GM12878 (cell line): Measurements from ENCODE around the gene SYNDIG1. TPM values are rescaled to one million over a fixed set of nuclear protein-coding genes. Genes with fewer than 3 reads are reported as not detected.

ENCODE experiments used
- ATAC-seq: fragments of 200-7000 bp; cut with Tn5 transposase; 3 replicates; pipeline ENCODE4 v1.9.1; 2020; ENCODE audit warnings: mild to moderate bottlenecking, moderate library complexity
- BruUV-seq: library from RNA; stranded (reverse); fragments of 400-500 nt; replicated peaks from 2 replicates; lab custom pipeline; 2021; lab: Mats Ljungman, UMichigan
- CTCF ChIA-PET: fragments of 300-600 bp; sonication (Branson Sonifier 250); formaldehyde crosslinking; extraction: SDS; loops from one replicate; lab custom pipeline; 2021; ENCODE audit warnings: inconsistent platforms; lab: Yijun Ruan, JAX
- POLR2A ChIA-PET: fragments of 350-600 bp; formaldehyde crosslinking; extraction: SDS; loops from one replicate; lab custom pipeline; 2021; ENCODE audit warnings: inconsistent platforms; lab: Charles Lee
- RAD21 ChIA-PET: fragments of 300-600 bp; sonication (Branson Sonifier 250); formaldehyde crosslinking; loops from one replicate; lab custom pipeline; 2023; ENCODE audit warnings: antibody characterized with exemption; ENCODE audit not compliant: unreplicated experiment; lab: Charles Lee
- SMC1A ChIA-PET: fragments of 300-600 bp; sonication (Branson Sonifier 250); formaldehyde crosslinking; loops from one replicate; lab custom pipeline; 2023; ENCODE audit not compliant: unreplicated experiment, uncharacterized antibody; lab: Charles Lee
- DNase-seq: peaks from one replicate; pipeline ENCODE4 v3.0.0-alpha.2; 2011; ENCODE audit warnings: low read depth, low spot score
- FAIRE-seq: peaks from 3 replicates; lab custom pipeline; 2011; peaks lifted over from hg19 to GRCh38; lab: Jason Lieb, UNC
- H2AFZ ChIP-seq: 2 replicates; pipeline ENCODE4 v1.6.0; 2011; ENCODE audit warnings: low read depth, low read length, control low read depth; ENCODE audit not compliant: control insufficient read depth
- H3K27ac ChIP-seq: 2 replicates; pipeline ENCODE4 v1.5.1; 2011; ENCODE audit warnings: control low read depth; ENCODE audit not compliant: control insufficient read depth, insufficient read depth
- H3K27me3 ChIP-seq, 2 experiments: replicated peaks in 1 of 2; 2 replicates each; pipeline versions ENCODE4 v1.6.0 to v1.6.1; 2011; ENCODE audit warnings: low read length in 1 of 2; ENCODE audit not compliant: control insufficient read depth in 2 of 2, insufficient read depth in 2 of 2
- H3K36me3 ChIP-seq, 2 experiments: 2 replicates each; pipeline ENCODE4 v1.5.1; 2011; ENCODE audit warnings: low read length in 1 of 2; ENCODE audit not compliant: control insufficient read depth in 2 of 2, insufficient read depth in 2 of 2
- H3K4me1 ChIP-seq: 2 replicates; pipeline ENCODE4 v1.6.1; 2011; ENCODE audit warnings: mild to moderate bottlenecking, low read length, moderate library complexity, mixed read lengths; ENCODE audit not compliant: control insufficient read depth, insufficient read depth
- H3K4me2 ChIP-seq: 2 replicates; pipeline ENCODE4 v1.6.0; 2011; ENCODE audit warnings: control low read depth; ENCODE audit not compliant: control insufficient read depth, insufficient read depth
- H3K4me3 ChIP-seq: fragments of 200-600 bp; sonication (generic); 2 replicates; pipeline ENCODE4 v1.5.1; 2016
- H3K79me2 ChIP-seq: 2 replicates; pipeline ENCODE4 v1.6.0; 2011; ENCODE audit warnings: low read length; ENCODE audit not compliant: control insufficient read depth, insufficient read depth
- H3K9ac ChIP-seq: 2 replicates; pipeline ENCODE4 v1.8.0; 2011; ENCODE audit warnings: low read length, control low read depth, mixed read lengths; ENCODE audit not compliant: control insufficient read depth, insufficient read depth
- H3K9me3 ChIP-seq: replicated peaks from 3 replicates; pipeline ENCODE4 v1.5.1; 2011; ENCODE audit warnings: mild to moderate bottlenecking, low read length; ENCODE audit not compliant: control insufficient read depth, insufficient read depth
- H4K20me1 ChIP-seq: 2 replicates; pipeline ENCODE4 v1.6.0; 2011; ENCODE audit not compliant: control insufficient read depth, insufficient read depth
- CREB1 ChIP-seq: IDR thresholded peaks from 2 replicates; pipeline ENCODE4 v1.6.1; 2012; ENCODE audit warnings: low read depth, mild to moderate bottlenecking, inconsistent platforms
- RELA ChIP-seq: fragments of 450-650 bp; IDR thresholded peaks from 2 replicates; pipeline ENCODE4 v1.8.0; 2014; ENCODE audit warnings: borderline replicate concordance; ENCODE audit not compliant: partially characterized antibody
- RELB ChIP-seq: fragments of 450-650 bp; IDR thresholded peaks from 2 replicates; pipeline ENCODE4 v1.6.1; 2017; ENCODE audit warnings: low read depth, mild to moderate bottlenecking, moderate library complexity
- SMARCA5 ChIP-seq: fragments of 450-650 bp; IDR thresholded peaks from 2 replicates; pipeline ENCODE4 v1.6.1; 2017; ENCODE audit warnings: mild to moderate bottlenecking
- STAT3 ChIP-seq: IDR thresholded peaks from 2 replicates; pipeline ENCODE4 v1.6.1; 2011; ENCODE audit warnings: low read depth, low read length, improper control_type of control experiment
- TCF7 ChIP-seq: IDR thresholded peaks from 2 replicates; pipeline ENCODE4 v1.6.1; 2014; ENCODE audit warnings: antibody characterized with exemption, borderline replicate concordance
- ZBTB40 ChIP-seq: fragments of 450-650 bp; IDR thresholded peaks from 2 replicates; pipeline ENCODE4 v1.6.1; 2016; ENCODE audit warnings: mild to moderate bottlenecking, moderate library complexity, borderline replicate concordance
- WGBS: methylation state at CpG from one replicate; pipeline ENCODE4 v1.1.6; 2016; ENCODE audit warnings: low lambda C conversion rate; ENCODE audit not compliant: insufficient replicate concordance, insufficient coverage; ENCODE audit errors: missing lambda C conversion rate; 5-methylcytosine and 5-hydroxymethylcytosine counted together
- in situ Hi-C: fragments of 300-500 bp; cut with MboI; formaldehyde crosslinking; loops from 9 replicates; pipeline ENCODE4 v1.14.3; 2018; ENCODE audit warnings: mixed read lengths
- intact Hi-C: fragments of 100-400 bp; cut with micrococcal nuclease; formaldehyde crosslinking; loops from one replicate; pipeline ENCODE4 v1.14.2; 2022; ENCODE audit not compliant: unreplicated experiment
- polyA plus RNA-seq, 11 experiments: library from polyadenylated mRNA; depleted of rRNA in 4 of 11; unstranded in 6 of 11; stranded (reverse) in 5 of 11; fragments of >200 nt; fragmentation: Nextera tagmentation in 4 of 11; fragmentation: Illumina TruSeq in 1 of 11; extraction: Ambion mirVana in 4 of 11; extraction: Trizol in 1 of 11; gene quantifications; 1 replicate in 1 of 11; 2 replicates in 10 of 11; pipeline versions ENCODE4 v1.2.1 to v1.2.3, GENCODE V29; 2011 to 2016; ENCODE audit warnings: inconsistent platforms in 2 of 11, missing spikeins in 2 of 11, low read depth in 1 of 11
- total RNA-seq, 4 experiments: library from RNA; depleted of rRNA in 3 of 4; stranded (reverse); fragments of >200 nt in 3 of 4; fragmentation: Illumina TruSeq in 1 of 4; extraction: Trizol in 1 of 4; gene quantifications; 2 replicates each; pipeline versions ENCODE4 v1.2.1 to v1.2.3, GENCODE V29; 2013 to 2021
- TF ChIP-seq, protein P1 (sequence below): IDR thresholded peaks from 2 replicates; pipeline ENCODE4 v1.6.1; 2011; ENCODE audit warnings: borderline replicate concordance, low read depth, mild to moderate bottlenecking, moderate library complexity, low read length; ENCODE audit not compliant: insufficient read depth, poor library complexity, severe bottlenecking

The SYNDIG1 gene
- total and polyA plus RNA-seq, 10 of the 15 experiments (the other 5 are each of a cell fraction or from before 2014, with no cell fraction given): not detected

DNA sequence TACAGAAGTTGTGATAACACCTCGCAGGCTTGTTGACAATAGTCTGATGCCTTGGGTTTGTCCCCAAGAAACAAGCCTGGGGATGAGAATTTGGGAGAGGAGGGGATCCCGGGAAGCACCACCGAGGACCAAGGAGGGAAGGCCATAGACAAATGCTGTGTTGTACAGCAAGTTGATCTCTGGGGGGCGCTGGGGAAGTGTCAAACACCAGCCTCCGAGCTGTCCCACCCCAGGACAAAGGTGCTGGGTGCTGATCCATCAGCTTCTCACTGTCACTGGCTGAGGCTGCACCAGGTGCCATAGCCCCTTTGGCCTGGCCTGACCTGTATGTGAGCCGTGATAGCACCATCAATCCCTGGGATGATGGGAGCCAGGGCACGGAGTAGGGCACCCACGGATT, 64.0 kb downstream of the SYNDIG1 start (continued):
- TF ChIP-seq RELB: no peak
- TF ChIP-seq, all 136 proteins: peak for 0

GRCh38 chr20:24534282-24534681, 64.9 kb downstream of the SYNDIG1 start:
- H3K27ac ChIP-seq: no peak overlapping the region
- H3K4me3 ChIP-seq: no peak overlapping the region
- no peak overlapping the region for H3K4me2 ChIP-seq
- no peak overlapping the region for H3K9ac ChIP-seq
- ChIA-PET CTCF (interaction anchor here (0.7 to 1.5 kb wide), 2 partner anchors 11 to 23 kb away, joined by 3 read pairs; no protein-coding TSS in a partner anchor), SMC1A (no interaction called here), POLR2A (no interaction called here), RAD21 (no interaction called here)
- no peaks in the 10 kb centered on the region for H3K36me3 ChIP-seq
- no peak for FAIRE-seq
- DNase-seq: no peak
- no peaks in the 10 kb centered on the region; the same call in 2 of the 3 replicates for H3K9me3 ChIP-seq
- BruUV-seq: no TSS peak
- no peak for ATAC-seq
- H2AFZ ChIP-seq: no peak overlapping the region
- no peaks in the 10 kb centered on the region for H3K4me1 ChIP-seq
- H3K27me3 ChIP-seq: no peaks in the 10 kb centered on the region; a peak in 1 of 4 replicates
- WGBS: 35% methylated on average over 9 of the region's 9 CpGs
- H4K20me1 ChIP-seq: no peaks in the 10 kb centered on the region
- intact Hi-C loops: no loop called here
- no peak for TF ChIP-seq SMARCA5
- TF ChIP-seq TCF7: no peak
- no peak for TF ChIP-seq RELA
- no peak for TF ChIP-seq ZBTB40
- no peak for TF ChIP-seq STAT3
- TF ChIP-seq, protein P1, sequence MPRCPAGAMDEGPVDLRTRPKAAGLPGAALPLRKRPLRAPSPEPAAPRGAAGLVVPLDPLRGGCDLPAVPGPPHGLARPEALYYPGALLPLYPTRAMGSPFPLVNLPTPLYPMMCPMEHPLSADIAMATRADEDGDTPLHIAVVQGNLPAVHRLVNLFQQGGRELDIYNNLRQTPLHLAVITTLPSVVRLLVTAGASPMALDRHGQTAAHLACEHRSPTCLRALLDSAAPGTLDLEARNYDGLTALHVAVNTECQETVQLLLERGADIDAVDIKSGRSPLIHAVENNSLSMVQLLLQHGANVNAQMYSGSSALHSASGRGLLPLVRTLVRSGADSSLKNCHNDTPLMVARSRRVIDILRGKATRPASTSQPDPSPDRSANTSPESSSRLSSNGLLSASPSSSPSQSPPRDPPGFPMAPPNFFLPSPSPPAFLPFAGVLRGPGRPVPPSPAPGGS: no peak
- no peak for TF ChIP-seq CREB1
- H3K79me2 ChIP-seq: no peaks in the 10 kb centered on the region
- in situ Hi-C loops: no loop called here
